PC-3 (cell line): ENCODE results near the gene MGA. TPM values are rescaled to one million over a fixed set of nuclear protein-coding genes. Genes with fewer than 3 reads are reported as not detected.

ENCODE experiments used
- ATAC-seq: fragments of 200-7000 bp; cut with Tn5 transposase; 2 replicates; pipeline ENCODE4 v1.9.1; 2020; ENCODE audit warnings: mild to moderate bottlenecking, moderate library complexity
- BruUV-seq: library from RNA; stranded (reverse); fragments of 400-500 nt; replicated peaks from 2 replicates; lab custom pipeline; 2021; lab: Mats Ljungman, UMichigan
- CTCF ChIA-PET: fragments of 300-600 bp; sonication (Branson Sonifier 250); formaldehyde crosslinking; loops from one replicate; lab custom pipeline; 2022; ENCODE audit warnings: antibody characterized with exemption; lab: Charles Lee
- POLR2A ChIA-PET: fragments of 300-600 bp; sonication (Branson Sonifier 250); formaldehyde crosslinking; loops from one replicate; lab custom pipeline; 2022; ENCODE audit warnings: antibody characterized with exemption; ENCODE audit not compliant: unreplicated experiment; lab: Charles Lee
- DNase-seq: peaks from one replicate; pipeline ENCODE4 v3.0.0-alpha.2; 2015
- H2AFZ ChIP-seq: fragments of 300-600 bp; sonication (generic); 2 replicates; pipeline ENCODE4 v1.6.0; 2016; ENCODE audit warnings: antibody characterized with exemption, low read length
- H3F3A ChIP-seq: fragments of 300-600 bp; sonication (generic); one replicate; pipeline ENCODE4 v1.6.0; 2017; ENCODE audit warnings: antibody characterized with exemption, low read length, control low read depth, mild to moderate bottlenecking; ENCODE audit not compliant: unreplicated experiment
- H3K27ac ChIP-seq: fragments of 300-600 bp; sonication (generic); 2 replicates; pipeline ENCODE4 v1.5.1; 2016; ENCODE audit warnings: mild to moderate bottlenecking, low read length
- H3K27me3 ChIP-seq: fragments of 300-600 bp; sonication (generic); 2 replicates; pipeline ENCODE4 v1.6.1; 2016; ENCODE audit warnings: low read length, mixed read lengths
- H3K36me3 ChIP-seq: fragments of 300-600 bp; sonication (generic); 2 replicates; pipeline ENCODE4 v1.6.1; 2016; ENCODE audit warnings: low read depth, mixed run types, low read length, mixed read lengths
- H3K4me1 ChIP-seq: fragments of 300-600 bp; sonication (generic); 2 replicates; pipeline ENCODE4 v1.5.1; 2016; ENCODE audit warnings: low read length; ENCODE audit not compliant: insufficient read depth
- H3K4me2 ChIP-seq: fragments of 300-600 bp; sonication (generic); 2 replicates; pipeline ENCODE4 v1.6.0; 2016; ENCODE audit warnings: low read length
- H3K4me3 ChIP-seq: fragments of 300-600 bp; sonication (generic); 2 replicates; pipeline ENCODE4 v1.5.1; 2016; ENCODE audit warnings: mild to moderate bottlenecking, low read length, mixed read lengths
- H3K79me2 ChIP-seq: fragments of 300-600 bp; sonication (generic); 2 replicates; pipeline ENCODE4 v1.6.1; 2017; ENCODE audit warnings: low read length, mixed read lengths
- H3K9ac ChIP-seq: fragments of 300-600 bp; sonication (generic); 2 replicates; pipeline ENCODE4 v1.6.0; 2016; ENCODE audit warnings: mild to moderate bottlenecking, low read length
- H3K9me2 ChIP-seq: fragments of 300-600 bp; sonication (generic); replicated peaks from 2 replicates; pipeline ENCODE4 v1.6.1; 2016; ENCODE audit warnings: mixed run types, low read length, mixed read lengths
- H3K9me3 ChIP-seq: fragments of 300-600 bp; sonication (generic); 2 replicates; pipeline ENCODE4 v1.6.1; 2016; ENCODE audit warnings: low read length, mixed read lengths
- H4K20me1 ChIP-seq: fragments of 300-600 bp; sonication (generic); 2 replicates; pipeline ENCODE4 v1.6.1; 2016; ENCODE audit warnings: low read length, mixed read lengths
- EZH2 ChIP-seq: fragments of 300-600 bp; sonication (generic); IDR thresholded peaks from one replicate; pipeline ENCODE4 v1.6.1; 2017; ENCODE audit warnings: antibody characterized with exemption, mild to moderate bottlenecking, low read length; ENCODE audit not compliant: unreplicated experiment
- EZH2phosphoT487 ChIP-seq: fragments of 300-600 bp; sonication (generic); IDR thresholded peaks from 2 replicates; pipeline ENCODE4 v1.6.1; 2018; ENCODE audit warnings: mild to moderate bottlenecking, antibody characterized with exemption, low read length, borderline replicate concordance
- intact Hi-C: fragments of 100-400 bp; cut with micrococcal nuclease; formaldehyde crosslinking; loops from 2 replicates; pipeline ENCODE4 v1.9.0; 2023
- total RNA-seq: library from RNA; depleted of rRNA; stranded (reverse); fragments of >200 nt; gene quantifications from 2 replicates; pipeline ENCODE4 v1.2.3, GENCODE V29; 2014
- TF ChIP-seq, protein P1 (sequence below): fragments of 300-600 bp; sonication (generic); conservative IDR thresholded peaks from 2 replicates; pipeline ENCODE4 v1.5.1; 2017; ENCODE audit warnings: antibody characterized with exemption, low read depth, mild to moderate bottlenecking, low read length

The MGA gene
- total RNA-seq, 1 experiment from 2014 or later = 21.2 TPM

DNA sequence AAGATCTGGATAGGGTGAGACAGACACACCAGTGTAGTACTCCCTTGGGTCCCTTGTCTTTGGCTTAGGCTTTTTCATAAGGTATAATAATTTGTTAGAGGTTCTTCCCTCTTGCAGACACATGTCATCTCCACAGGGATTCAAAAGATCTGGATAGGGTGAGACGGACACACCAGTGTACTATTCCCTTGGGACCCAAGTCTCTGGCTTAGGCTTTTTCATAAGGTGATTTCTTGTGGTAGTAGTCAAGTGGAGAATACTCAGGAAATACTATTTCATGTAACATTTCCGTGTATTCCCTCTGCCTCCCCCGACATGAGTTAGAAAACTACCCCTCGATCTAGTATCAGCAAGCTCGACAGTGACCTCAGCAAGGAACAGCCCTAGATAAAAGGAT, 113.1 kb downstream of the MGA start:
- Histone ChIP-seq H3K36me3 (no peaks in the 10 kb centered on the region; the same call in 1 of the 2 replicates), H3K79me2 (peaks cover 36% of the 10 kb centered on the region), H3K9ac (peak overlapping the region; percentile 74; the same call in 1 of the 2 replicates), H3K27me3 (no peaks in the 10 kb centered on the region), H3F3A (no peaks in the 10 kb centered on the region), H3K4me2 (peak overlapping the region; percentile 92), H3K4me1 (peaks cover 45% of the 10 kb centered on the region), H3K27ac (no peak overlapping the region; the same call in 1 of the 2 replicates), H4K20me1 (0 out of 2 replicates have a peak, but pooled peaks cover 4% of the 10 kb centered on the region), H3K9me3 (no peaks in the 10 kb centered on the region), H3K4me3 (peak overlapping the region; percentile 81; the same call in 1 of the 2 replicates), H3K9me2 (no peaks in the 10 kb centered on the region), H2AFZ (no peak overlapping the region)
- no peak for TF ChIP-seq EZH2
- TF ChIP-seq, protein P1, sequence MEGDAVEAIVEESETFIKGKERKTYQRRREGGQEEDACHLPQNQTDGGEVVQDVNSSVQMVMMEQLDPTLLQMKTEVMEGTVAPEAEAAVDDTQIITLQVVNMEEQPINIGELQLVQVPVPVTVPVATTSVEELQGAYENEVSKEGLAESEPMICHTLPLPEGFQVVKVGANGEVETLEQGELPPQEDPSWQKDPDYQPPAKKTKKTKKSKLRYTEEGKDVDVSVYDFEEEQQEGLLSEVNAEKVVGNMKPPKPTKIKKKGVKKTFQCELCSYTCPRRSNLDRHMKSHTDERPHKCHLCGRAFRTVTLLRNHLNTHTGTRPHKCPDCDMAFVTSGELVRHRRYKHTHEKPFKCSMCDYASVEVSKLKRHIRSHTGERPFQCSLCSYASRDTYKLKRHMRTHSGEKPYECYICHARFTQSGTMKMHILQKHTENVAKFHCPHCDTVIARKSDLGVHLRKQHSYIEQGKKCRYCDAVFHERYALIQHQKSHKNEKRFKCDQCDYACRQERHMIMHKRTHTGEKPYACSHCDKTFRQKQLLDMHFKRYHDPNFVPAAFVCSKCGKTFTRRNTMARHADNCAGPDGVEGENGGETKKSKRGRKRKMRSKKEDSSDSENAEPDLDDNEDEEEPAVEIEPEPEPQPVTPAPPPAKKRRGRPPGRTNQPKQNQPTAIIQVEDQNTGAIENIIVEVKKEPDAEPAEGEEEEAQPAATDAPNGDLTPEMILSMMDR = no peak
- TF ChIP-seq EZH2phosphoT487 = no peak
- no peak for ATAC-seq
- CTCF ChIA-PET = interaction anchor here (0.6 to 2.8 kb wide), 14 partner anchors 18 to 602 kb away, joined by 3 to 76 read pairs (median 8); no protein-coding TSS in a partner anchor
- no TSS peak for BruUV-seq
- intact Hi-C loops = loop anchor here (5.0 kb wide), 2 partner anchors 129 to 199 kb away; partner anchors contain the start of gene EHD4
- no peak for DNase-seq
- POLR2A ChIA-PET = interaction anchor here (0.6 to 1.0 kb wide), 4 partner anchors 15 to 57 kb away, joined by 4 to 9 read pairs (median 6); no protein-coding TSS in a partner anchor

DNA sequence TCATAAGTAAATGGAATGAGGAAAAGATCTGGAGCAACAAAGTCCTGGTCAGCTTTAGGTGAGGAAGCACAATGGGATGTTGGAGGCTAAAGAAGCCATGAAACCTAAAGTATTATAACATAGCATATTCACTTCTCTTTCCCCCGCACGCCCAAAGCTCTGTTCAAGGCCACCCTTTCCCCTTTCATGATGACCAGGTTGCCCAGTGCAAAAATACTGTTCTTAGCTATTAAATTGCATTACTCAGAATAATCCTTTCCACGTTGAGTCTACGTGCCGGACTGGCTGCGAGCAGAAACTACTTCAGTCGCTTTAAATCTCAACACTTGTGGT, 113.5 kb downstream of the MGA start:
- H4K20me1 ChIP-seq = 0 out of 2 replicates have a peak, but pooled peaks cover 4% of the 10 kb centered on the region
- peak overlapping the region; percentile 74 for H3K9ac ChIP-seq
- H3K9me2 ChIP-seq = no peaks in the 10 kb centered on the region
- H3K27me3 ChIP-seq = no peaks in the 10 kb centered on the region
- intact Hi-C loops = loop anchor here (2.0 to 5.0 kb wide), 4 partner anchors 17 to 199 kb away; partner anchors contain the start of gene EHD4
- H3F3A ChIP-seq = no peaks in the 10 kb centered on the region
- POLR2A ChIA-PET = interaction anchor here (0.5 to 1.0 kb wide), 7 partner anchors 15 to 154 kb away, joined by 3 to 9 read pairs (median 4); no protein-coding TSS in a partner anchor
- H3K27ac ChIP-seq = peak overlapping the region; percentile 46
- DNase-seq (no peak), ATAC-seq (no peak)
- no peaks in the 10 kb centered on the region; the same call in 1 of the 2 replicates for H3K36me3 ChIP-seq
- H3K4me2 ChIP-seq = peak overlapping the region; percentile 92
- TF ChIP-seq EZH2 = no peak
- TF ChIP-seq, protein P1 = no peak
- TF ChIP-seq EZH2phosphoT487 = no peak
- peaks cover 49% of the 10 kb centered on the region for H3K4me1 ChIP-seq
- H3K4me3 ChIP-seq = peak overlapping the region; percentile 81
- peaks cover 40% of the 10 kb centered on the region for H3K79me2 ChIP-seq
- BruUV-seq = TSS peak; percentile 91
- H2AFZ ChIP-seq = peak overlapping the region; percentile 67
- CTCF ChIA-PET = interaction anchor here (0.6 to 2.8 kb wide), 15 partner anchors 23 to 284 kb away, joined by 3 to 76 read pairs (median 4); partner anchors contain the start of gene JMJD7
- no peaks in the 10 kb centered on the region for H3K9me3 ChIP-seq
